Gastroesophageal sphincter (tissue), 4 donors: ENCODE data around the gene DEFB119. TPM values are rescaled to one million over a fixed set of nuclear protein-coding genes. Genes with fewer than 3 reads are reported as not detected.
"Not testable (repeated sequence)": the region's sequence is repeated elsewhere in the genome, so short reads cannot be mapped to it uniquely, and the experiment has no call there.

Experiments used
- ATAC-seq: fragments of 150-250 bp; one replicate; pipeline ENCODE4 v1.9.1; 2016; ENCODE audit warnings: mild to moderate bottlenecking, moderate library complexity
- H3K27ac ChIP-seq, 4 donors: fragments of 200-600 bp; sonication (generic) in 3 of 4; 1 replicate in 3 of 4; 2 replicates in 1 of 4; pipeline ENCODE4 v1.5.1; 2016 to 2019
- H3K27me3 ChIP-seq: fragments of 200-600 bp; sonication (generic); one replicate; pipeline ENCODE4 v1.5.1; 2019
- H3K36me3 ChIP-seq, 2 donors: fragments of 200-600 bp; sonication (generic); one replicate each; pipeline ENCODE4 v1.5.1; 2019; ENCODE audit warnings: control low read depth in 1 of 2
- H3K4me1 ChIP-seq, 3 donors: fragments of 200-600 bp; sonication (generic); 1 replicate in 2 of 3; 2 replicates in 1 of 3; pipeline ENCODE4 v1.5.1; 2016 to 2019; ENCODE audit warnings: control low read depth in 2 of 3
- H3K4me3 ChIP-seq, 2 donors: fragments of 200-600 bp; sonication (generic); one replicate each; pipeline ENCODE4 v1.5.1; 2019; ENCODE audit warnings: mild to moderate bottlenecking in 1 of 2, moderate library complexity in 1 of 2
- H3K9me3 ChIP-seq, 3 donors: fragments of 200-600 bp; sonication (generic); one replicate each; pipeline ENCODE4 v1.5.1; 2017 to 2019; ENCODE audit warnings: control low read depth in 2 of 3
- EP300 ChIP-seq: sonication (generic); formaldehyde crosslinking; IDR thresholded peaks from one replicate; pipeline ENCODE4 v1.6.1; 2017; ENCODE audit warnings: antibody characterized with exemption, mild to moderate bottlenecking
- POLR2A ChIP-seq, 2 donors: fragments of 450-650 bp; IDR thresholded peaks; one replicate each; pipeline ENCODE4 v1.6.1; 2017; ENCODE audit warnings: antibody characterized with exemption in 2 of 2, mild to moderate bottlenecking in 2 of 2, moderate library complexity in 1 of 2
- POLR2AphosphoS5 ChIP-seq: sonication (generic); formaldehyde crosslinking; IDR thresholded peaks from one replicate; pipeline ENCODE4 v1.6.1; 2017; ENCODE audit warnings: antibody characterized with exemption
- WGBS, 2 donors: methylation state at CpG; one replicate each; pipeline ENCODE4 v1.1.5; 2018; ENCODE audit warnings: low coverage in 1 of 2; 5-methylcytosine and 5-hydroxymethylcytosine counted together
- total RNA-seq, 4 donors: library from RNA; depleted of rRNA; stranded (reverse); fragments of >200 nt; gene quantifications; one replicate each; pipeline ENCODE4 v1.1.0, GENCODE V29; 2016
- TF ChIP-seq, protein P1 (sequence below), 4 experiments: fragments of 200-600 bp in 2 of 4; fragments of 450-650 bp in 2 of 4; sonication (generic) in 1 of 4; IDR thresholded peaks; one replicate each; pipeline ENCODE4 v1.5.1; 2017 to 2019; ENCODE audit warnings: antibody characterized with exemption in 4 of 4, mild to moderate bottlenecking in 2 of 4, moderate library complexity in 2 of 4

Gene DEFB119
- total RNA-seq, 4 donors from 2014 or later, result not detected

DNA sequence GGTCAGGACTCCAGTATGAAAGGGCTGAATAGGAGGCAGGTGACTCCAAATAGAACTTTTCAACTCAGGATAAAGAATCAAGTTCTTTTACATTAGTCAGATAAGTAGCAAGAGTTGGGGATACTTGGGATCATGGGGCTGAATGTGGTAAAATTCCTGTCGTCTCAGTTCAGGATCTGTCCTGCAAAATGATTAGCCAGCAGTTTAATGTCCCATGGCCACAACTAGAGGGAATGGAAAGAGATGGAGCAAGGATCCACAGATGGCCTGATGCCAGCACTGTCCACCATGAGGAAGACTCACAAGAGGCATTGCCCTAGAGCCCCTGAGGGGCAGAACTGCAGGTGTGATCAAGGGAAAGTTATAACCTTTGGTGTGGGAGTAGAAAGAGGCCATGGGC lies 13.5 kb upstream of the DEFB119 start:
- 29 to 60% methylated on average over 1 of the region's 1 CpG for WGBS, 2 donors
- Histone ChIP-seq H3K27me3 (peaks cover 11% of the 10 kb centered on the region), H3K4me3 (no peak overlapping the region), H3K4me1 (no peaks in the 10 kb centered on the region), H3K36me3 (no peaks in the 10 kb centered on the region), H3K9me3 (no peaks in the 10 kb centered on the region), H3K27ac (no peak overlapping the region)
- no peak for TF ChIP-seq EP300
- TF ChIP-seq, protein P1, sequence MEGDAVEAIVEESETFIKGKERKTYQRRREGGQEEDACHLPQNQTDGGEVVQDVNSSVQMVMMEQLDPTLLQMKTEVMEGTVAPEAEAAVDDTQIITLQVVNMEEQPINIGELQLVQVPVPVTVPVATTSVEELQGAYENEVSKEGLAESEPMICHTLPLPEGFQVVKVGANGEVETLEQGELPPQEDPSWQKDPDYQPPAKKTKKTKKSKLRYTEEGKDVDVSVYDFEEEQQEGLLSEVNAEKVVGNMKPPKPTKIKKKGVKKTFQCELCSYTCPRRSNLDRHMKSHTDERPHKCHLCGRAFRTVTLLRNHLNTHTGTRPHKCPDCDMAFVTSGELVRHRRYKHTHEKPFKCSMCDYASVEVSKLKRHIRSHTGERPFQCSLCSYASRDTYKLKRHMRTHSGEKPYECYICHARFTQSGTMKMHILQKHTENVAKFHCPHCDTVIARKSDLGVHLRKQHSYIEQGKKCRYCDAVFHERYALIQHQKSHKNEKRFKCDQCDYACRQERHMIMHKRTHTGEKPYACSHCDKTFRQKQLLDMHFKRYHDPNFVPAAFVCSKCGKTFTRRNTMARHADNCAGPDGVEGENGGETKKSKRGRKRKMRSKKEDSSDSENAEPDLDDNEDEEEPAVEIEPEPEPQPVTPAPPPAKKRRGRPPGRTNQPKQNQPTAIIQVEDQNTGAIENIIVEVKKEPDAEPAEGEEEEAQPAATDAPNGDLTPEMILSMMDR (IDR thresholded peaks at IDR 0.05), result no peak
- no peak for TF ChIP-seq POLR2AphosphoS5
- no peak for TF ChIP-seq POLR2A (IDR thresholded peaks at IDR 0.05)
- no peak for ATAC-seq

DNA sequence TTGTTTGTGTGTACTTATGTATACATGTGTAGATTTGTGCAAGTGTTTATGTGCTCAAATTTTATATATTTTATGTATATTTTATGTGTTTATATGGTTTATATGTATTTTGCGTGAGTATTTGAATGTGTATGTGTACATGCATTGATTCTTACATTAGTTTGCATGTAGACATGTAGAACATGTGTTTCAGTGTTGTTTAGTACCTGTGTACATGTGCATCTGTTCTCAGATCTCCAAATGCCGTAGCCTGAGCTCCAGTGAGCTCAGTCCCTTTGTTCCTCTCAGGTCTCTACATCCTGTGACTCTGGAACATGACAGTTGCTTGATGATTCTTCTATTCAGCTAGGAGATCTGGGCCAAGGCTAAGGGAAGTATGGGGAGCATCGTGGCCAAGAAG lies 4.5 kb upstream of the DEFB119 start:
- WGBS, 2 donors, result 37 to 63% methylated on average over 1 to 3 of the region's 3 CpGs
- no peaks in the 10 kb centered on the region for H3K36me3 ChIP-seq
- H3K27ac ChIP-seq, result no peak overlapping the region
- no peaks in the 10 kb centered on the region for H3K4me1 ChIP-seq
- no peak overlapping the region for H3K4me3 ChIP-seq
- TF ChIP-seq, protein P1 (IDR thresholded peaks at IDR 0.05), result no peak
- TF ChIP-seq EP300 (no peak), POLR2AphosphoS5 (no peak), POLR2A (IDR thresholded peaks at IDR 0.05) (no peak)
- no peaks in the 10 kb centered on the region for H3K9me3 ChIP-seq
- H3K27me3 ChIP-seq, result peaks cover 31% of the 10 kb centered on the region
- no peak for ATAC-seq

DNA sequence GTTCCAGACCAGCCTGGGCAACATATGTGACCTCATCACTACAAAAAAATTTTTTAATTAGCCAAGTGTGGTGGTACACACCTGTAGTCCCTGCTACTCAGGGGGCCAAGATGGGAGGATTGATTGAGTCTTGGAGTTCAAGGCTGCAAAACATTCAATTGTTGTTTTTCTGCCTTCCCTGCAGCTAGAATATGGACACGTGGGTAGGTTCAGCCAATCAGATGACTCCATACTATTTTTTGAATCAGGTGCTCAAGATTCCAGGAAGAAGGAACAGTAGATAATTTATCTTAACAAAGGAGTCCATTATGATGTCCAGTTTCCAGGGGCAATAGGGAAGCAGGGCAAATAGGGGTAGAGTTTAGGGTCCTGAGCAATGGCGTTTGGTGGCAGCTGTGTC lies 2.4 kb upstream of the DEFB119 start:
- TF ChIP-seq POLR2AphosphoS5 (no peak), EP300 (no peak), POLR2A (IDR thresholded peaks at IDR 0.05) (no peak)
- TF ChIP-seq, protein P1 (IDR thresholded peaks at IDR 0.05), result no peak
- 40 to 80% methylated on average over 1 to 2 of the region's 2 CpGs for whole genome bisulfite sequencing, 2 donors
- Histone ChIP-seq H3K4me1 (no peaks in the 10 kb centered on the region), H3K27ac (no peak overlapping the region), H3K4me3 (no peak overlapping the region), H3K27me3 (peaks cover 43% of the 10 kb centered on the region), H3K36me3 (no peaks in the 10 kb centered on the region), H3K9me3 (no peaks in the 10 kb centered on the region)
- no peak for ATAC-seq

DNA sequence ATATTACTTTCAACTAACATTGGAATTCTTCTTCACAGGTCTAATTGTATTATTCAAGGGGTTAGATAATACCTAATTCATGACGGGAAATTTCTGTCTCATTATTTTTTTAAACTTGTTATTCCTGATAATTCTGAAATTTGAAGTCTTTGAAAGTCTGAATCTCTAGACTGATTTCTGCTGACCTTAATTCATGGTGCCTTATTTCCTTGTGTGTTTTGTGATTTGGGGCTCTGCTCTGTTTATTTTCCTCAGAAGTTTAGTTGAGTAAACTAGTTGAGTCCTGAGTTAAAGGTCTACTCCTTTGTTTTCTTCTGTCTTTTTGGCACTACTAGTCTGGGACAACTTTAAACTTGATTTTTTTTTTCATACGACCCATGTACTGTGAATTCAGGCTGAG lies 16.0 kb downstream of the DEFB119 start:
- peaks cover 0 to 9% (median 0%) of the 10 kb centered on the region in 3 donors for H3K9me3 ChIP-seq
- H3K4me1 ChIP-seq, result no peaks in the 10 kb centered on the region
- TF ChIP-seq POLR2AphosphoS5 (no peak), POLR2A (IDR thresholded peaks at IDR 0.05) (no peak), EP300 (no peak)
- TF ChIP-seq, protein P1 (IDR thresholded peaks at IDR 0.05), result no peak
- WGBS, 2 donors, result 61% methylated on average over 2 of the region's 2 CpGs
- peaks cover 7% of the 10 kb centered on the region for H3K27me3 ChIP-seq
- no peak for ATAC-seq
- no peak overlapping the region for H3K27ac ChIP-seq
- H3K4me3 ChIP-seq, result no peak overlapping the region
- H3K36me3 ChIP-seq, result no peaks in the 10 kb centered on the region

DNA sequence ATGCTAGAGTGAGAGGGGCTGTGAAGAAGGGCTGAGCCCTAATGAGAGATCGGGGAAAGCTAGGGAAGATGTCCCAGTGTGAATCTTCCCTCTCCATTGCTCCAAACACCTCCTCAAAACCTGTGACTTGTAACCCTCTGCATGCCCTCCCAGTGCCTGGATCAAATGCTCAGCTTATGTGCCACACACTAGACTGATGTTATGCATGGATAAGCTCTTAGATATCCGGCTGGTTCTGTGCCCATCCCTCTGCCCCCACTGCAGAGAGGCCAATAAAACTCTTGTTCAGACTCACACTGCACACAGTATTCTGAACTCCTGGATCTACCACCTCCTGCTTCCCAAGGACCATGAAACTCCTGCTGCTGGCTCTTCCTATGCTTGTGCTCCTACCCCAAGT lies 22.1 kb downstream of the DEFB119 start, which contains the start of gene DEFB118:
TSS of gene DEFB118 (plus strand) at position 301 of the 400 bp plus-strand sequence. CDS start at position 351, 50 bp downstream.
- no peak within 1 kb of the TSS for H3K27ac ChIP-seq
- no peak for ATAC-seq
- H3K9me3 ChIP-seq, result peaks cover 0 to 13% (median 0%) of the 10 kb centered on the region in 3 donors
- no peak for TF ChIP-seq EP300
- TF ChIP-seq POLR2AphosphoS5, result no peak
- TF ChIP-seq, protein P1 (IDR thresholded peaks at IDR 0.05), result no peak
- no peak for TF ChIP-seq POLR2A (IDR thresholded peaks at IDR 0.05)
- no peaks in the 10 kb centered on the region for H3K4me1 ChIP-seq
- 64 to 75% methylated on average over 1 to 2 of the region's 2 CpGs for WGBS, 2 donors
- H3K27me3 ChIP-seq, result peaks cover 7% of the 10 kb centered on the region
- no peak within 1 kb of the TSS for H3K4me3 ChIP-seq
- H3K36me3 ChIP-seq, result no peaks in the 10 kb centered on the region

DNA sequence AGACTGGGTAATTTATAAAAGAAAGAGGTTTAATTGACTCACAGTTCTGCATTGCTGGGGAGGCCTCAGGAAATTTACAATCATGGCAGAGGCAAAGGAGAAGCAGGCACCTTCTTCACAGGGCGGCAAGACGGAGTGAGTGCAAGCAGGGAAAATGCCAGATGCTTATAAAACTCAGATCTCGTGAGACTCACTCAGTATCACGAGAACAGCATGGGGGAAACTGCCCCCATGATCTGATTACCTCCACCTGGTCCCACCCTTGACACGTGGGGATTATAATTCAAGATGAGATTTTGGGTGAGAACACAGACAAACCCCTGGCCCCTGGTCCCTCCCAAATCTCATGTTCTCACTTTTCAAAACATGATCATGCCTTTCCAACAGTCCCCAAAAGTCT lies 26.1 kb downstream of the DEFB119 start:
- not testable (repeated sequence) for H3K36me3 ChIP-seq, H3K4me1 ChIP-seq, H3K4me3 ChIP-seq, ATAC-seq, H3K27ac ChIP-seq, H3K27me3 ChIP-seq
- peaks cover 0 to 17% (median 0%) of the 10 kb centered on the region in 3 donors for H3K9me3 ChIP-seq
- WGBS, 2 donors, result 72 to 81% methylated on average over 5 of the region's 5 CpGs
